ENCODE data around the gene OR1J4. TPM values are rescaled to one million over a fixed set of nuclear protein-coding genes. Genes with fewer than 3 reads are reported as not detected.

OR1J4 gene
- total RNA-seq, 1 donor from 2014 or later: not detected

Other genes with a start within 250 kb of the OR1J4 start
- 1.4 and 1.5 TPM in 2 replicates for gene PTGS1, start 148.1 kb upstream of the OR1J4 start, total RNA-seq
- not detected in 2 replicates for gene OR1J1, start 41.2 kb upstream of the OR1J4 start, total RNA-seq
- not detected in 2 replicates for gene OR1J2, start 8.3 kb upstream of the OR1J4 start, total RNA-seq
- gene OR1N1, start 8.2 kb downstream of the OR1J4 start, total RNA-seq: not detected in 2 replicates
- gene OR1N2, start 34.0 kb downstream of the OR1J4 start, total RNA-seq: not detected in 2 replicates
- 0.20 and 0.22 TPM in 2 replicates for gene OR1L8, start 64.2 kb downstream of the OR1J4 start, total RNA-seq
- gene OR1Q1, start 95.6 kb downstream of the OR1J4 start, total RNA-seq: not detected in 2 replicates
- 0.20 and 0.22 TPM in 2 replicates for gene OR1B1, start 138.5 kb downstream of the OR1J4 start, total RNA-seq
- gene OR1L1, start 142.6 kb downstream of the OR1J4 start, total RNA-seq: not detected in 2 replicates
- gene OR1L3, start 156.0 kb downstream of the OR1J4 start, total RNA-seq: not detected in 2 replicates
- gene OR1L4, start 204.8 kb downstream of the OR1J4 start, total RNA-seq: not detected in 2 replicates
- not detected in 2 replicates for gene OR1L6, start 223.2 kb downstream of the OR1J4 start, total RNA-seq